ENCODE measurements around the gene DAB1.

DNA sequence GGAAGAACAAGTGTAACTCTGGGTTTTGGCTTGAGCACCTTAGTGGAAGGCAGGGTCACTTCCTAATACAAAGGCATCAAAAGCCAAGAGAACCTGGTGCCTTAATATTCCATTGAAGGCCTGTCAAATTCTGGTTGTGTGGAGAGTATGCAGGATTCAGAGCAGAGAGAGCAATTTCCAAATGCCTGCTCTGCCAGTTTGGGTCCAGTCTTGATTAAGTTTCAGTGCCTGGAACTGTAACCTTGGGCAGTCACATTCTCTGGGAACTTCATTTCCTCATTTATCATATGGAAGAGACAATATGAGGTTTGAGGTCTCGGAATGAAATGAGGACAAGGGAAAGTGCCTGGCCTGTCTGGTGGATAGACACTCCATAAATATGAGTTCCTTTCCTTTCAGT lies 260.1 kb downstream of the DAB1 start:
- TF ChIP-seq TARDBP (IDR thresholded peaks at IDR 0.05) (no peak), FOXM1 (IDR thresholded peaks at IDR 0.05; ENCODE audit: borderline replicate concordance) (no peak), BHLHE40 (IDR thresholded peaks at IDR 0.05; ENCODE audit: borderline replicate concordance) (no peak), FOXA1 (IDR thresholded peaks at IDR 0.05) (no peak), HDGF (IDR thresholded peaks at IDR 0.05; ENCODE audit: borderline replicate concordance) (no peak), NFRKB (IDR thresholded peaks at IDR 0.05) (no peak), LEF1 (IDR thresholded peaks at IDR 0.05; ENCODE audit: borderline replicate concordance) (no peak), SUZ12 (IDR thresholded peaks at IDR 0.05) (no peak), ELF4 (IDR thresholded peaks at IDR 0.05) (no peak)
- TF ChIP-seq, protein P1, sequence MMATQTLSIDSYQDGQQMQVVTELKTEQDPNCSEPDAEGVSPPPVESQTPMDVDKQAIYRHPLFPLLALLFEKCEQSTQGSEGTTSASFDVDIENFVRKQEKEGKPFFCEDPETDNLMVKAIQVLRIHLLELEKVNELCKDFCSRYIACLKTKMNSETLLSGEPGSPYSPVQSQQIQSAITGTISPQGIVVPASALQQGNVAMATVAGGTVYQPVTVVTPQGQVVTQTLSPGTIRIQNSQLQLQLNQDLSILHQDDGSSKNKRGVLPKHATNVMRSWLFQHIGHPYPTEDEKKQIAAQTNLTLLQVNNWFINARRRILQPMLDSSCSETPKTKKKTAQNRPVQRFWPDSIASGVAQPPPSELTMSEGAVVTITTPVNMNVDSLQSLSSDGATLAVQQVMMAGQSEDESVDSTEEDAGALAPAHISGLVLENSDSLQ (IDR thresholded peaks at IDR 0.05) = no peak
